HL-60 (cell line): Measurements from ENCODE around the gene DNAJC30.
"Not testable (repeated sequence)": the region's sequence is repeated elsewhere in the genome, so short reads cannot be mapped to it uniquely, and the experiment has no call there.

Experiments
- DNase-seq, 2 experiments: peaks; one replicate each; pipeline ENCODE4 v3.0.0-alpha.2; 2010 to 2020; ENCODE audit warnings: low read depth in 1 of 2, low spot score in 1 of 2
- H3K27ac ChIP-seq: fragments of 250-450 bp; sonication (Bioruptor Pico); replicated peaks from 2 replicates; pipeline ENCODE4 v1.5.1; 2020; ENCODE audit warnings: mild to moderate bottlenecking, moderate library complexity
- H3K27me3 ChIP-seq: fragments of 250-450 bp; sonication (Bioruptor Pico); 2 replicates; pipeline ENCODE4 v1.5.1; 2021; ENCODE audit warnings: mild to moderate bottlenecking, moderate library complexity; ENCODE audit not compliant: insufficient read depth, poor library complexity, severe bottlenecking
- H3K4me3 ChIP-seq: replicated peaks from 2 replicates; pipeline ENCODE4 v1.5.1; 2011; ENCODE audit warnings: mild to moderate bottlenecking, control low read depth, low read length; ENCODE audit not compliant: insufficient read depth
- CTCF ChIP-seq: IDR thresholded peaks from one replicate; pipeline ENCODE4 v1.5.1; 2011; ENCODE audit warnings: low read length, control low read depth, inconsistent platforms; ENCODE audit not compliant: insufficient read depth
- GABPA ChIP-seq: IDR thresholded peaks from 2 replicates; pipeline ENCODE4 v1.6.1; 2012; ENCODE audit warnings: low read depth
- POLR2AphosphoS5 ChIP-seq: IDR thresholded peaks from 2 replicates; pipeline ENCODE4 v1.6.1; 2012; ENCODE audit warnings: low read depth
- REST ChIP-seq: IDR thresholded peaks from 2 replicates; pipeline ENCODE4 v1.6.1; 2012; ENCODE audit warnings: low read depth; ENCODE audit not compliant: insufficient replicate concordance
- SPI1 ChIP-seq: IDR thresholded peaks from 2 replicates; pipeline ENCODE4 v1.6.1; 2012; ENCODE audit warnings: low read depth, mild to moderate bottlenecking, borderline replicate concordance

Gene DNAJC30

GRCh38 chr7:73667344-73668102 is 15.7 kb downstream of the DNAJC30 start, which contains the start of gene VPS37D:
VPS37D (plus strand) TSS chr7:73667831; CDS start chr7:73667959, 128 bp downstream.
- Histone ChIP-seq H3K27ac (no peak within 1 kb of the TSS), H3K4me3 (peak within 1 kb of the TSS; percentile 36), H3K27me3 (peaks cover 33% of the 10 kb centered on the region)
- TF ChIP-seq CTCF (peak; percentile 18), SPI1 (no peak)
- DNase-seq = peak; percentile 62 to 73

GRCh38 chr7:73663033-73663432 is 20.2 kb downstream of the DNAJC30 start:
- Histone ChIP-seq H3K27ac (no peak overlapping the region), H3K4me3 (no peak overlapping the region), H3K27me3 (peaks cover 9% of the 10 kb centered on the region)
- TF ChIP-seq GABPA = no peak
- no peak for TF ChIP-seq POLR2AphosphoS5
- TF ChIP-seq CTCF = no peak
- TF ChIP-seq REST = no peak
- no peak for TF ChIP-seq SPI1
- no peak for DNase-seq

DNA sequence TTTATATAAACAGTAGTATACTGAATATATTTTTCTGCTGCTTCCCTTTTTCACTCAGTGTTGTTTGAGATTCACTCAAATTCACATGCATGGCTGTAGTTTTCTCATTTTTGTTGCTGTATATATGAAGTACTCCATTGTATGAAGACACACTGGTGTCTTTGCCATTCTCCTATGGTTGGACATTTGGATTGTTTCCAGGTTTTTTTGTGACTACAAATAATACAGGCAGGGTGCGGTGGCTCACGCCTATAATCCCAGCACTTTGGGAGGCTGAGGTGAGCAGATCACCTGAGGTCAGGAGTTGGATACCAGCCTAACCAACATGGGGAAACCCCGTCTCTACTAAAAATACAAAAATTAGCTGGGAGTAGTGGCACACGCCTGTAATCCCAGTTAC is 22.7 kb downstream of the DNAJC30 start:
- H3K4me3 ChIP-seq, H3K27me3 ChIP-seq, H3K27ac ChIP-seq, DNase-seq: not testable (repeated sequence)

- DNase-seq = no peak
- Histone ChIP-seq H3K27me3 (peaks cover 3% of the 10 kb centered on the region), H3K27ac (no peak overlapping the region), H3K4me3 (no peak overlapping the region)
- TF ChIP-seq CTCF (no peak), SPI1 (no peak), GABPA (no peak), POLR2AphosphoS5 (no peak), REST (no peak)
These were observed 23.3 kb downstream of the DNAJC30 start for GRCh38 chr7:73659983-73660382.

DNA sequence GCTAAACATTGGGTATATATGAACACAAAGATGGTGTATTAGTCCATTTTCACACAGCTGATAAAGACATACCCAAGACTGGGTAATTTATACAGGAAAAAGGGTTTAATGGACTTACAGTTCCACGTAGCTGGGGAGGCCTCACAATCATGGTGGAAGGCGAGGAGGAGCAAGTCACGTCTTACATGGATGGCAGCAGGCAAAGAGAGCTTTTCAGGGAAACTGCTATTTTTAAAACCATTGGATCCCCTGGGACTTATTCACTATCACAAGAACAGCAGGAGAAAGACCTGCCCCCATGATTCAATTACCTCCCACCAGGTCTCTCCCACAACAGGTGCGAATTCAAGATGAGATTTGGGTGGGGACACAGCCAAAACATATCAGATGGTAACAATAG is 27.9 kb downstream of the DNAJC30 start:
- not testable (repeated sequence) for H3K27ac ChIP-seq, H3K27me3 ChIP-seq, DNase-seq, H3K4me3 ChIP-seq
